Mesothelial cell of epicardium (in vitro differentiated cells): Measurements from ENCODE around the gene CHAF1B. TPM values are rescaled to one million over a fixed set of nuclear protein-coding genes. Genes with fewer than 3 reads are reported as not detected.

ENCODE experiments used
- DNase-seq, 2 experiments: peaks; one replicate each; pipeline ENCODE4 v3.0.0; 2021; ENCODE audit warnings: low spot score in 2 of 2; ENCODE audit not compliant: unreplicated experiment in 2 of 2
- H3K27ac Mint-ChIP-seq: 2 replicates; pipeline ENCODE4 v1.8.0; 2021; ENCODE audit warnings: mixed read lengths
- H3K27me3 Mint-ChIP-seq: 2 replicates; pipeline ENCODE4 v1.8.0; 2021; ENCODE audit warnings: low read depth, mixed read lengths
- H3K36me3 Mint-ChIP-seq: 2 replicates; pipeline ENCODE4 v1.8.0; 2021; ENCODE audit warnings: mixed read lengths
- H3K4me1 Mint-ChIP-seq: 2 replicates; pipeline ENCODE4 v1.8.0; 2021; ENCODE audit warnings: mixed read lengths
- H3K4me3 Mint-ChIP-seq: 2 replicates; pipeline ENCODE4 v1.8.0; 2021; ENCODE audit warnings: mild to moderate bottlenecking, moderate library complexity, mixed read lengths
- H3K9me3 Mint-ChIP-seq: 2 replicates; pipeline ENCODE4 v1.8.0; 2021; ENCODE audit warnings: mixed read lengths
- CTCF ChIP-seq: fragments of 200-600 bp; sonication (generic); IDR thresholded peaks from one replicate; pipeline ENCODE4 v1.5.0; 2021; ENCODE audit warnings: antibody characterized with exemption; ENCODE audit not compliant: unreplicated experiment
- total RNA-seq: library from RNA; stranded (reverse); gene quantifications from 3 replicates; pipeline ENCODE4 v1.2.1, GENCODE V29; 2021

CHAF1B gene
- total RNA-seq, 1 donor from 2014 or later, result 8.2 TPM

- Mint-ChIP-seq H3K4me1 (no peaks in the 10 kb centered on the region), H3K36me3 (peaks cover 7% of the 10 kb centered on the region), H3K9me3 (no peaks in the 10 kb centered on the region), H3K4me3 (no peak overlapping the region), H3K27ac (no peak overlapping the region), H3K27me3 (no peaks in the 10 kb centered on the region)
- DNase-seq, result no peak
- no peak for TF ChIP-seq CTCF
Measured at GRCh38 chr21:36419241-36419640, 34.0 kb downstream of the CHAF1B start.

GRCh38 chr21:36419996-36420395 is 34.8 kb downstream of the CHAF1B start:
- Mint-ChIP-seq H3K9me3 (no peaks in the 10 kb centered on the region), H3K36me3 (peaks cover 7% of the 10 kb centered on the region), H3K4me3 (no peak overlapping the region), H3K27me3 (no peaks in the 10 kb centered on the region), H3K4me1 (no peaks in the 10 kb centered on the region), H3K27ac (no peak overlapping the region)
- DNase-seq, result peak; percentile 47 to 77
- TF ChIP-seq CTCF, result peak; percentile 75

GRCh38 chr21:36420571-36421339 is 35.6 kb downstream of the CHAF1B start:
- no peak for DNase-seq
- Mint-ChIP-seq H3K27me3 (no peaks in the 10 kb centered on the region), H3K4me1 (no peaks in the 10 kb centered on the region), H3K9me3 (no peaks in the 10 kb centered on the region), H3K36me3 (peaks cover 7% of the 10 kb centered on the region), H3K27ac (no peak overlapping the region), H3K4me3 (no peak overlapping the region)
- no peak for TF ChIP-seq CTCF

- Mint-ChIP-seq H3K27me3 (no peaks in the 10 kb centered on the region), H3K4me3 (no peak overlapping the region), H3K4me1 (no peaks in the 10 kb centered on the region), H3K27ac (no peak overlapping the region), H3K9me3 (no peaks in the 10 kb centered on the region), H3K36me3 (no peaks in the 10 kb centered on the region)
- peak; percentile 52 for TF ChIP-seq CTCF
- DNase-seq, result no peak
Measured at GRCh38 chr21:36422279-36423098, 37.3 kb downstream of the CHAF1B start.

GRCh38 chr21:36423771-36424433 is 38.7 kb downstream of the CHAF1B start:
- DNase-seq, result no peak

More at GRCh38 chr21:36423771-36424433, 38.7 kb downstream of the CHAF1B start:
- no peak for TF ChIP-seq CTCF
- Mint-ChIP-seq H3K27ac (no peak overlapping the region), H3K27me3 (peaks cover 2% of the 10 kb centered on the region), H3K4me1 (no peaks in the 10 kb centered on the region), H3K9me3 (no peaks in the 10 kb centered on the region), H3K4me3 (no peak overlapping the region), H3K36me3 (no peaks in the 10 kb centered on the region)
